GM12878 (cell line): ENCODE results near the gene LRRK1. TPM values are rescaled to one million over a fixed set of nuclear protein-coding genes. Genes with fewer than 3 reads are reported as not detected.

Experiments
- ATAC-seq: fragments of 200-7000 bp; cut with Tn5 transposase; 3 replicates; pipeline ENCODE4 v1.9.1; 2020; ENCODE audit warnings: mild to moderate bottlenecking, moderate library complexity
- BruUV-seq: library from RNA; stranded (reverse); fragments of 400-500 nt; replicated peaks from 2 replicates; lab custom pipeline; 2021; lab: Mats Ljungman, UMichigan
- CTCF ChIA-PET: fragments of 300-600 bp; sonication (Branson Sonifier 250); formaldehyde crosslinking; extraction: SDS; loops from one replicate; lab custom pipeline; 2021; ENCODE audit warnings: inconsistent platforms; lab: Yijun Ruan, JAX
- POLR2A ChIA-PET: fragments of 350-600 bp; formaldehyde crosslinking; extraction: SDS; loops from one replicate; lab custom pipeline; 2021; ENCODE audit warnings: inconsistent platforms; lab: Charles Lee
- RAD21 ChIA-PET: fragments of 300-600 bp; sonication (Branson Sonifier 250); formaldehyde crosslinking; loops from one replicate; lab custom pipeline; 2023; ENCODE audit warnings: antibody characterized with exemption; ENCODE audit not compliant: unreplicated experiment; lab: Charles Lee
- SMC1A ChIA-PET: fragments of 300-600 bp; sonication (Branson Sonifier 250); formaldehyde crosslinking; loops from one replicate; lab custom pipeline; 2023; ENCODE audit not compliant: unreplicated experiment, uncharacterized antibody; lab: Charles Lee
- DNase-seq: peaks from one replicate; pipeline ENCODE4 v3.0.0-alpha.2; 2011; ENCODE audit warnings: low read depth, low spot score
- FAIRE-seq: peaks from 3 replicates; lab custom pipeline; 2011; peaks lifted over from hg19 to GRCh38; lab: Jason Lieb, UNC
- H2AFZ ChIP-seq: 2 replicates; pipeline ENCODE4 v1.6.0; 2011; ENCODE audit warnings: low read depth, low read length, control low read depth; ENCODE audit not compliant: control insufficient read depth
- H3K27ac ChIP-seq: 2 replicates; pipeline ENCODE4 v1.5.1; 2011; ENCODE audit warnings: control low read depth; ENCODE audit not compliant: control insufficient read depth, insufficient read depth
- H3K27me3 ChIP-seq, 2 experiments: replicated peaks in 1 of 2; 2 replicates each; pipeline versions ENCODE4 v1.6.0 to v1.6.1; 2011; ENCODE audit warnings: low read length in 1 of 2; ENCODE audit not compliant: control insufficient read depth in 2 of 2, insufficient read depth in 2 of 2
- H3K36me3 ChIP-seq, 2 experiments: 2 replicates each; pipeline ENCODE4 v1.5.1; 2011; ENCODE audit warnings: low read length in 1 of 2; ENCODE audit not compliant: control insufficient read depth in 2 of 2, insufficient read depth in 2 of 2
- H3K4me1 ChIP-seq: 2 replicates; pipeline ENCODE4 v1.6.1; 2011; ENCODE audit warnings: mild to moderate bottlenecking, low read length, moderate library complexity, mixed read lengths; ENCODE audit not compliant: control insufficient read depth, insufficient read depth
- H3K4me2 ChIP-seq: 2 replicates; pipeline ENCODE4 v1.6.0; 2011; ENCODE audit warnings: control low read depth; ENCODE audit not compliant: control insufficient read depth, insufficient read depth
- H3K4me3 ChIP-seq: fragments of 200-600 bp; sonication (generic); 2 replicates; pipeline ENCODE4 v1.5.1; 2016
- H3K79me2 ChIP-seq: 2 replicates; pipeline ENCODE4 v1.6.0; 2011; ENCODE audit warnings: low read length; ENCODE audit not compliant: control insufficient read depth, insufficient read depth
- H3K9ac ChIP-seq: 2 replicates; pipeline ENCODE4 v1.8.0; 2011; ENCODE audit warnings: low read length, control low read depth, mixed read lengths; ENCODE audit not compliant: control insufficient read depth, insufficient read depth
- H3K9me3 ChIP-seq: replicated peaks from 3 replicates; pipeline ENCODE4 v1.5.1; 2011; ENCODE audit warnings: mild to moderate bottlenecking, low read length; ENCODE audit not compliant: control insufficient read depth, insufficient read depth
- H4K20me1 ChIP-seq: 2 replicates; pipeline ENCODE4 v1.6.0; 2011; ENCODE audit not compliant: control insufficient read depth, insufficient read depth
- ATF7 ChIP-seq: fragments of 450-650 bp; IDR thresholded peaks from 2 replicates; pipeline ENCODE4 v1.6.1; 2016; ENCODE audit warnings: low read depth, mild to moderate bottlenecking
- EED ChIP-seq: sonication (generic); IDR thresholded peaks from 2 replicates; pipeline ENCODE4 v1.6.1; 2016; ENCODE audit warnings: antibody characterized with exemption, low read depth
- HDGF ChIP-seq: fragments of 450-650 bp; IDR thresholded peaks from 2 replicates; pipeline ENCODE4 v1.6.1; 2016; ENCODE audit warnings: antibody characterized with exemption
- JUND ChIP-seq: IDR thresholded peaks from 2 replicates; pipeline ENCODE4 v1.6.1; 2012; ENCODE audit warnings: low read depth, mild to moderate bottlenecking, low read length, improper control_type of control experiment, moderate library complexity
- KDM1A ChIP-seq: fragments of 200-600 bp; sonication (generic); IDR thresholded peaks from 2 replicates; pipeline ENCODE4 v1.6.1; 2016; ENCODE audit warnings: borderline replicate concordance
- POLR2AphosphoS5 ChIP-seq: IDR thresholded peaks from 2 replicates; pipeline ENCODE4 v1.6.1; 2011; ENCODE audit warnings: mild to moderate bottlenecking, low read length, inconsistent platforms
- ZNF207 ChIP-seq: fragments of 450-650 bp; IDR thresholded peaks from 2 replicates; pipeline ENCODE4 v1.6.1; 2014; ENCODE audit warnings: antibody characterized with exemption, mild to moderate bottlenecking, borderline replicate concordance
- WGBS: methylation state at CpG from one replicate; pipeline ENCODE4 v1.1.6; 2016; ENCODE audit warnings: low lambda C conversion rate; ENCODE audit not compliant: insufficient replicate concordance, insufficient coverage; ENCODE audit errors: missing lambda C conversion rate; 5-methylcytosine and 5-hydroxymethylcytosine counted together
- in situ Hi-C: fragments of 300-500 bp; cut with MboI; formaldehyde crosslinking; loops from 9 replicates; pipeline ENCODE4 v1.14.3; 2018; ENCODE audit warnings: mixed read lengths
- intact Hi-C: fragments of 100-400 bp; cut with micrococcal nuclease; formaldehyde crosslinking; loops from one replicate; pipeline ENCODE4 v1.14.2; 2022; ENCODE audit not compliant: unreplicated experiment
- polyA plus RNA-seq, 11 experiments: library from polyadenylated mRNA; depleted of rRNA in 4 of 11; unstranded in 6 of 11; stranded (reverse) in 5 of 11; fragments of >200 nt; fragmentation: Nextera tagmentation in 4 of 11; fragmentation: Illumina TruSeq in 1 of 11; extraction: Ambion mirVana in 4 of 11; extraction: Trizol in 1 of 11; gene quantifications; 1 replicate in 1 of 11; 2 replicates in 10 of 11; pipeline versions ENCODE4 v1.2.1 to v1.2.3, GENCODE V29; 2011 to 2016; ENCODE audit warnings: inconsistent platforms in 2 of 11, missing spikeins in 2 of 11, low read depth in 1 of 11
- total RNA-seq, 4 experiments: library from RNA; depleted of rRNA in 3 of 4; stranded (reverse); fragments of >200 nt in 3 of 4; fragmentation: Illumina TruSeq in 1 of 4; extraction: Trizol in 1 of 4; gene quantifications; 2 replicates each; pipeline versions ENCODE4 v1.2.1 to v1.2.3, GENCODE V29; 2013 to 2021

LRRK1 gene
- total and polyA plus RNA-seq, 10 of the 15 experiments (the other 5 are each of a cell fraction or from before 2014, with no cell fraction given): 2.2 to 58.3 (median 17.9) TPM

- no TSS peak for BruUV-seq
- 92% methylated on average over 6 of the region's 6 CpGs for WGBS
- ChIA-PET RAD21 (interaction anchor here (11.1 kb wide), 1 partner anchor 92 kb away, joined by 287 read pairs; no protein-coding TSS in a partner anchor), CTCF (interaction anchor here (1.2 to 11.5 kb wide), 2 partner anchors 29 to 90 kb away, joined by 6 to 567 read pairs; no protein-coding TSS in a partner anchor), POLR2A (no interaction called here), SMC1A (interaction anchor here (1.2 to 11.6 kb wide), 3 partner anchors 26 to 92 kb away, joined by 3 to 316 read pairs (median 4); no protein-coding TSS in a partner anchor)
- Histone ChIP-seq H3K27ac (no peak overlapping the region), H3K4me2 (no peak overlapping the region), H3K9ac (no peak overlapping the region), H3K4me1 (peaks cover 7% of the 10 kb centered on the region; the same call in 1 of the 2 replicates), H3K36me3 (no peaks in the 10 kb centered on the region), H3K9me3 (no peaks in the 10 kb centered on the region; the same call in 2 of the 3 replicates), H3K27me3 (no peaks in the 10 kb centered on the region), H4K20me1 (no peaks in the 10 kb centered on the region), H3K4me3 (no peak overlapping the region), H3K79me2 (peaks cover 22% of the 10 kb centered on the region), H2AFZ (no peak overlapping the region)
- no peak for ATAC-seq
- intact Hi-C loops: loop anchor here (5.0 kb wide), 2 partner anchors 288 to 342 kb away; no protein-coding TSS in a partner anchor
- no peak for TF ChIP-seq KDM1A
- TF ChIP-seq HDGF: no peak
- TF ChIP-seq POLR2AphosphoS5: no peak
- no peak for TF ChIP-seq ATF7
- TF ChIP-seq JUND: no peak
- no peak for TF ChIP-seq ZNF207
- TF ChIP-seq EED: no peak
- DNase-seq: no peak
- in situ Hi-C loops: loop anchor here (5.0 kb wide), 1 partner anchor 92 kb away; no protein-coding TSS in a partner anchor
- no peak for FAIRE-seq
These were observed 4.3 kb upstream of the LRRK1 start for GRCh38 chr15:100914876-100915275.
